HFF-Myc (cell line): ENCODE measurements around the gene MYO5B.
"Not testable (repeated sequence)": the region's sequence is repeated elsewhere in the genome, so short reads cannot be mapped to it uniquely, and the experiment has no call there.

ENCODE experiments used
- DNase-seq: peaks from one replicate; pipeline ENCODE4 v3.0.0-alpha.2; 2011; ENCODE audit warnings: low read depth; ENCODE audit errors: extremely low read depth
- H3K4me3 ChIP-seq: replicated peaks from 2 replicates; pipeline ENCODE4 v1.5.1; 2011; ENCODE audit warnings: low read depth, mild to moderate bottlenecking, control low read depth, low read length
- CTCF ChIP-seq: IDR thresholded peaks from 2 replicates; pipeline ENCODE4 v1.5.1; 2012; ENCODE audit warnings: mild to moderate bottlenecking, low read depth, low read length, control low read depth; ENCODE audit errors: missing control alignments

Gene MYO5B

DNA sequence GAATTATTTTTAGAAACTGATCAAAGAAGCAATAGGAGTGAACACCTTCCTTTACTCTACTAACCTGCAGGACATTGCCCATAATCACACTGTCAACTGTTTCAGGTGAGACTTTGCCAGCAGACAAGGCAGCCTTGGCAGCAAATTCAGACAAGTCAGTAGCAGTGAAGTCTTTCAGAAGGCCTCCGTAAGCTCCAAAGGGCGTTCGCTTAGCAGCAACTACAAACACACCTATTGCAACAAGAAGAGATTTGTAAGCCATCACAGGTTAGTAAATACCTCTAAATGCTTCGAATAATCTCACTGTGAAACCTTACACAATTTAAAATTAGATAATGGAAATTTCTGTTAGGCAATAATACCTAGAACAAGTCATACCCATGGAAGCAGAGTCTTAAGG is 392.3 kb downstream of the MYO5B start:
- no peak for TF ChIP-seq CTCF

GRCh38 chr18:49800491-49800890 is 394.5 kb downstream of the MYO5B start:
- not testable (repeated sequence) for H3K4me3 ChIP-seq, DNase-seq

More for the DNA sequence above, 392.3 kb downstream of the MYO5B start:
- H3K4me3 ChIP-seq, result no peak overlapping the region
- DNase-seq, result no peak

DNA sequence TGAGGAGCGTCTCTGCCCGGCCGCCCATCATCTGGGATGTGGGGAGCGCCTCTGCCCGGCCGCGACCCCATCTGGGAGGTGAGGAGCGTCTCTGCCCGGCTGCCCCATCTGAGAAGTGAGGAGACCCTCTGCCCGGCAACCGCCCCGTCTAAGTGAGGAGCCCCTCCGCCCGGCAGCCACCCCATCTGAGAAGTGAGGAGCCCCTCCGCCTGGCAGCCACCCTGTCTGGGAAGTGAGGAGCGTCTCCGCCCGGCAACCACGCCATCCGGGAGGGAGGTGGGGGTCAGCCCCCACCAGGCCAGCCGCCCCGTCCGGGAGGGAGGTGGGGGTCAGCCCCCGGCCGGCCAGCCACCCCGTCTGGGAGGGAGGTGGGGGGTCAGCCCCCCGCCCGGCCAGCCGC is 395.1 kb downstream of the MYO5B start:
- DNase-seq, H3K4me3 ChIP-seq: not testable (repeated sequence)

- TF ChIP-seq CTCF, result no peak
- DNase-seq, result no peak
- H3K4me3 ChIP-seq, result no peak overlapping the region
These were observed 396.9 kb downstream of the MYO5B start for GRCh38 chr18:49798001-49798400.

DNA sequence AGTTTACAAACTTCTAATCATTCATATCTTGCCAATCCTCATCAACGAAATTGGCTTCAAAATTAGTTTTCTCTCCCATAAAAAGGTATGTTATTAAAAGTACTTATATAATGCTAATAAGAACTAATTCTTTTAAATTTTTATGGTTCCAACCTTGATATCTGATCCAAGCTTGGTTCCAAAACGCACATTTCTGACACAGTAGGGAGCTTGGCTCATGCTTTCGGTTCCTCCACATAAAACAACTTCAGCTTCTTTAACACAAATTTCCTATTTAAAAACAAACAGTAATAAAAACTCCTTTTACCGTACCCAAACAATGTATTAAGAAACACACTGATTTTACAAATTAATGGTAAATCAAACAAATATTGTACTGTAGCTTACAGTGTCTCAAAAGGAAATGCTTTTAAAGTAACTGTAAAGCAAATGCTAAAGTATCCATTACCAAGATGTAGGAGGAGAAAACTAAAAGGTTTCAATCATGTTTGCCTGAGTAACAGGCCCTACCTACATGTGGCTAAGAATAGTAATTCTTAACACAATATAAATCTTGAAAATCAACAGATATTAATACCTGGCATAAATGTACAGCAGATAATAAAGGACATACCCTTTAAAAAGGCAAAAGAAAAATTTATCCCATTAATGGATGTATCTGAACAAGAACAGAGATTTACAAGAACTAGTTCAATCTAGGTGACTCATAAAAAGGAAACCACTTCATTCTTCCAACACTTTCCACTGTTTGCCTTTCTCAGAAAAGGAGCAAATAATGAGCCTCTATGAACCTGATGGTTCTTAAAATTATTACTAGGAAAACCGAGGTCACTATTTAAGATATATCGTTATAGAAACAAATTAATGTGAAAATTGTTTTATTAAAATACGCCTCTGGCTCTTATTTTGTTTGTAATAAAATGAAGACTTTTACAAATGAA is 399.1 kb downstream of the MYO5B start:
- DNase-seq, result no peak
- TF ChIP-seq CTCF, result no peak

GRCh38 chr18:49794743-49795142 is 400.2 kb downstream of the MYO5B start:
- TF ChIP-seq CTCF, result no peak
- no peak for DNase-seq

More for the DNA sequence above, 399.1 kb downstream of the MYO5B start:
- no peak overlapping the region for H3K4me3 ChIP-seq

GRCh38 chr18:49789560-49790134 is 405.3 kb downstream of the MYO5B start:
- not testable (repeated sequence) for DNase-seq

More at GRCh38 chr18:49794743-49795142, 400.2 kb downstream of the MYO5B start:
- H3K4me3 ChIP-seq, result no peak overlapping the region

DNA sequence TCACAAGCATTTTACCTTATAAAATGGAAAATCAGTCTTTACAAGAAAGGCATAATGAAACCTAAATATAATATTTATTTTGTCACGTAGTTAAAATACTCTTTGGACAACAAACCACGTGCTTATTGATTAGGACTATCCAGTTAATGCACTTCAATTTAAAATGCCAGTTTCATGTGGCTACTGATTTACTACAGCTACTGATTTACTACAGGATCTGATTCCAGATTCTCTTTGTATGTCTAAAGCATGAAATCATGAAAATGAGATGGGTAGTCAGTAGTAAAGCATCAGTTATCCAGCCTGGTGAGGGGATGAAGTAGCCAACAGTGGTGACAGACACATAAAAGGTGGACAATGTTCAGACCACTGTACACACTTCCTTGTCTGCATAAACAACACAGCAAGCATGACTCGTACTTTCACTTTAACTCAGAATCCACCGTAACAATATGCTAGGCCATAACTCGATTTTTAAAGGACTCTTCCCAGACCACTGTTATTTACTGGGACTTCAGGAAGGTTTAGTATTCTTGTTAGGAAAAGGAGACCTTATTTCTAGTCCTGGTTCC is 406.5 kb downstream of the MYO5B start:
- DNase-seq, result no peak
- no peak for TF ChIP-seq CTCF
- no peak overlapping the region for H3K4me3 ChIP-seq

More at GRCh38 chr18:49789560-49790134, 405.3 kb downstream of the MYO5B start:
- not testable (repeated sequence) for H3K4me3 ChIP-seq
